ENCODE results near the gene DNM1. TPM values are rescaled to one million over a fixed set of nuclear protein-coding genes. Genes with fewer than 3 reads are reported as not detected.

The DNM1 gene
- total RNA-seq, 5 donors from 2014 or later (not counting 1 experiment from before 2014, with no cell fraction given): 0.95 to 3.0 (median 1.8) TPM

- CTCF ChIA-PET: interaction anchor here in 1 of 2 donors (0.6 kb wide), 1 partner anchor 675 kb away, joined by 4 read pairs; no protein-coding TSS in a partner anchor
- Histone ChIP-seq H3K9me3 (no peaks in the 10 kb centered on the region), H3K27ac (ENCODE audit: low read length) (no peak overlapping the region), H3K27me3 (replicated peaks in 1 of 2; ENCODE audit: control insufficient read depth in 2 of 2, extremely low read depth in 1 of 2, insufficient read depth in 2 of 2, low read length in 1 of 2) (no peaks in the 10 kb centered on the region), H3K4me3 (ENCODE audit: control insufficient read depth in 1 of 2, extremely low read depth in 1 of 2, low read length in 1 of 2) (no peak overlapping the region), H3K36me3 (ENCODE audit: control insufficient read depth in 2 of 2, extremely low read depth in 1 of 2, insufficient read depth in 1 of 2, low read length in 1 of 2) (peaks cover 0 to 27% of the 10 kb centered on the region in 2 donors), H3K4me1 (ENCODE audit: control insufficient read depth in 1 of 2, extremely low read depth in 1 of 2, insufficient read depth in 2 of 2, low read length in 2 of 2) (no peaks in the 10 kb centered on the region)
- POLR2A ChIA-PET: no interaction called here
- DNase-seq: no peak
- H3K36me3 Mint-ChIP-seq: peaks cover 13% of the 10 kb centered on the region
- H3K27me3 Mint-ChIP-seq: no peaks in the 10 kb centered on the region
- H3K4me1 Mint-ChIP-seq: peaks cover 0 to under 1% (median 0%) of the 10 kb centered on the region in 3 donors
- WGBS (ENCODE audit: insufficient coverage): 96% methylated on average over 10 of the region's 12 CpGs
- no peaks in the 10 kb centered on the region for H3K9me3 Mint-ChIP-seq
- no peak overlapping the region for H3K4me3 Mint-ChIP-seq
- no peak overlapping the region for H3K27ac Mint-ChIP-seq
- no peak for ATAC-seq (replicated peaks in 1 of 4)
Measured at GRCh38 chr9:128285033-128285784, 82.0 kb downstream of the DNM1 start.

DNA sequence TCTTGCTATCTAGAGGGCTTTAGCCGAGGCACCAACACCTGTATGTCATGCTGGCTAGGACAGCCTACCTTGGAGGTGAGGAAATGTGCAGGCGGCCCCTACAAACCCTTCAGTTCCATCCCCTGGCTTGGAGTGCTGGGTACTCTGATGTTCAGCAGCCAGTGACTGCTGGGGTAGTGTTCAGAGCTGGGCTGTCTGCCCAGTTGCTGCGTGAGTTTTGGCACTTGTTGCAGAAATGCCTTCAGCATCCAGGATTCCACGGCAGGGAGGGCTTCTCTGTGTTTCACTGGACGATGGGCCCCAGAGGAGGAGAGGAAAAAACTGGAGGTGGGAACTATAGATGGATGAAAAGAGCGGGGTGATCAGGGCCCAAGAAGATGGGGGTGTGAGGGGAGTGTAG, 83.3 kb downstream of the DNM1 start:
- Histone ChIP-seq H3K9me3 (no peaks in the 10 kb centered on the region), H3K4me3 (ENCODE audit: control insufficient read depth in 1 of 2, extremely low read depth in 1 of 2, low read length in 1 of 2) (no peak overlapping the region), H3K4me1 (ENCODE audit: control insufficient read depth in 1 of 2, extremely low read depth in 1 of 2, insufficient read depth in 2 of 2, low read length in 2 of 2) (no peaks in the 10 kb centered on the region), H3K27me3 (replicated peaks in 1 of 2; ENCODE audit: control insufficient read depth in 2 of 2, extremely low read depth in 1 of 2, insufficient read depth in 2 of 2, low read length in 1 of 2) (no peaks in the 10 kb centered on the region), H3K36me3 (ENCODE audit: control insufficient read depth in 2 of 2, extremely low read depth in 1 of 2, insufficient read depth in 1 of 2, low read length in 1 of 2) (peaks cover 0 to 27% of the 10 kb centered on the region in 2 donors), H3K27ac (ENCODE audit: low read length) (no peak overlapping the region)
- Mint-ChIP-seq H3K9me3 (no peaks in the 10 kb centered on the region), H3K4me1 (no peaks in the 10 kb centered on the region), H3K27ac (no peak overlapping the region), H3K36me3 (peaks cover 10% of the 10 kb centered on the region), H3K27me3 (no peaks in the 10 kb centered on the region), H3K4me3 (no peak overlapping the region)
- WGBS (ENCODE audit: insufficient coverage): 88% methylated on average over 5 of the region's 6 CpGs
- DNase-seq (no peak), ATAC-seq (replicated peaks in 1 of 4) (no peak)
- ChIA-PET POLR2A (no interaction called here), CTCF (interaction anchor here in 1 of 2 donors (0.6 kb wide), 1 partner anchor 155 kb away, joined by 3 read pairs; no protein-coding TSS in a partner anchor)

GRCh38 chr9:128288273-128289004, 85.3 kb downstream of the DNM1 start:
- CTCF ChIA-PET: no interaction called here
- peaks cover 8% of the 10 kb centered on the region for H3K36me3 Mint-ChIP-seq
- no peaks in the 10 kb centered on the region for H3K27me3 ChIP-seq (replicated peaks in 1 of 2; ENCODE audit: control insufficient read depth in 2 of 2, extremely low read depth in 1 of 2, insufficient read depth in 2 of 2, low read length in 1 of 2)

DNA sequence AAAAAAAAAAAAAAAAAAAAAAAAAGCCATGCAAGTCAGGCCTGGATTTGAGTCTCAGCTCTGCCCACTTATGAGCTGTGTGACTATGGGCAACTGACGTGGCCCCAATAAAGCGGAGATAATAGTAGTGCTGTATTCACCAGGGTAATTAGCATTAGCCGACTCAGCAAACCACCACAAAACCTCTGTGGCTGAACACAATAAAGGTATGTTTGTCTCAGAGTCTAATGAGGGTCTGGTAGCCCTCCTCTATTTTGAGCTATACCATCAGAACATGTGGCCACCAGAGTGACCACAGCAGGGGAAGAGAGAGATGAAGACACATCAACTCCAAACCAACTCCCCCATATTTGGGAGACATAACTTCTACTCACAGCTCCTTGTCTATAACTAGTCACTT, 88.8 kb downstream of the DNM1 start:
- Histone ChIP-seq H3K4me1 (ENCODE audit: control insufficient read depth in 1 of 2, extremely low read depth in 1 of 2, insufficient read depth in 2 of 2, low read length in 2 of 2) (no peaks in the 10 kb centered on the region), H3K27ac (ENCODE audit: low read length) (no peak overlapping the region), H3K4me3 (ENCODE audit: control insufficient read depth in 1 of 2, extremely low read depth in 1 of 2, low read length in 1 of 2) (no peak overlapping the region), H3K36me3 (ENCODE audit: control insufficient read depth in 2 of 2, extremely low read depth in 1 of 2, insufficient read depth in 1 of 2, low read length in 1 of 2) (peaks cover 0 to 12% of the 10 kb centered on the region in 2 donors), H3K9me3 (no peaks in the 10 kb centered on the region), H3K27me3 (replicated peaks in 1 of 2; ENCODE audit: control insufficient read depth in 2 of 2, extremely low read depth in 1 of 2, insufficient read depth in 2 of 2, low read length in 1 of 2) (no peaks in the 10 kb centered on the region)
- ATAC-seq (replicated peaks in 1 of 4) (no peak), DNase-seq (no peak)
- H3K4me1 Mint-ChIP-seq: peaks cover 0 to 1% (median 0%) of the 10 kb centered on the region in 3 donors
- no peak overlapping the region for H3K27ac Mint-ChIP-seq
- ChIA-PET POLR2A (interaction anchor here in 1 of 2 donors (0.5 kb wide), 1 partner anchor 707 kb away, joined by 3 read pairs; no protein-coding TSS in a partner anchor), CTCF (interaction anchor here in 1 of 2 donors (0.7 kb wide), 1 partner anchor 466 kb away, joined by 4 read pairs; no protein-coding TSS in a partner anchor)
- H3K36me3 Mint-ChIP-seq: peaks cover 4% of the 10 kb centered on the region
- no peak overlapping the region for H3K4me3 Mint-ChIP-seq
- no CpG with 5 or more reads among the region's 3 CpGs for WGBS (ENCODE audit: insufficient coverage)
- H3K9me3 Mint-ChIP-seq: no peaks in the 10 kb centered on the region
- no peaks in the 10 kb centered on the region for H3K27me3 Mint-ChIP-seq

More at GRCh38 chr9:128288273-128289004, 85.3 kb downstream of the DNM1 start:
- Mint-ChIP-seq H3K9me3 (no peaks in the 10 kb centered on the region), H3K27ac (no peak overlapping the region), H3K27me3 (no peaks in the 10 kb centered on the region), H3K4me1 (no peaks in the 10 kb centered on the region), H3K4me3 (no peak overlapping the region)
- WGBS (ENCODE audit: insufficient coverage): 82% methylated on average over 3 of the region's 11 CpGs
- Histone ChIP-seq H3K9me3 (no peaks in the 10 kb centered on the region), H3K27ac (ENCODE audit: low read length) (no peak overlapping the region), H3K36me3 (ENCODE audit: control insufficient read depth in 2 of 2, extremely low read depth in 1 of 2, insufficient read depth in 1 of 2, low read length in 1 of 2) (peaks cover 0 to 27% of the 10 kb centered on the region in 2 donors), H3K4me3 (ENCODE audit: control insufficient read depth in 1 of 2, extremely low read depth in 1 of 2, low read length in 1 of 2) (no peak overlapping the region), H3K4me1 (ENCODE audit: control insufficient read depth in 1 of 2, extremely low read depth in 1 of 2, insufficient read depth in 2 of 2, low read length in 2 of 2) (no peaks in the 10 kb centered on the region)
- ATAC-seq (replicated peaks in 1 of 4) (no peak), DNase-seq (no peak)
- POLR2A ChIA-PET: interaction anchor here in 1 of 2 donors (0.5 kb wide), 1 partner anchor 97 kb away, joined by 3 read pairs; no protein-coding TSS in a partner anchor

DNA sequence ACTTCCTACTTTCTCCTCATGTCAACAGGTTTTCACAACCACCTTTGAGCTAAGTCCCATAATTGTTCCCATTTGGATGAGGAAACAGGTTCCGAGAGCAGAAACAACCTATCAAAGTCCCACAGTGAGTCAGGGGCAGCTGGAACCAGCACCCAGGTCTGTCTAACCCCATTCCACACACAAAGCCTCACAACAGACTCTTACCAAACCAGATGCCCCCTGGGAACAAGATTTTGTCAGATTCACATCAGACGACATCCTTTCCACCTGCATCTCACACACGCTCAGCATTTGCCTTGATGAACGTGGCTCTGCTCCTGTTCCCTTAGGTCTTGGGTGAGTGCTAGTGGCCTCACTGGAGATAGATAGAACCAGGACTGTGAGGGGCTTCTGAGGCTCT, 89.9 kb downstream of the DNM1 start:
- no peaks in the 10 kb centered on the region for H3K4me1 ChIP-seq (ENCODE audit: control insufficient read depth in 1 of 2, extremely low read depth in 1 of 2, insufficient read depth in 2 of 2, low read length in 2 of 2)
- peaks cover under 1% of the 10 kb centered on the region for H3K36me3 Mint-ChIP-seq
- H3K4me3 ChIP-seq (ENCODE audit: control insufficient read depth in 1 of 2, extremely low read depth in 1 of 2, low read length in 1 of 2): no peak overlapping the region
- H3K27me3 Mint-ChIP-seq: no peaks in the 10 kb centered on the region
- ChIA-PET CTCF (no interaction called here), POLR2A (no interaction called here)
- WGBS (ENCODE audit: insufficient coverage): 100% methylated on average over 1 of the region's 4 CpGs
- H3K9me3 ChIP-seq: no peaks in the 10 kb centered on the region
- H3K27ac ChIP-seq (ENCODE audit: low read length): no peak overlapping the region
- H3K27ac Mint-ChIP-seq: no peak overlapping the region
- ATAC-seq (replicated peaks in 1 of 4) (no peak), DNase-seq (no peak)
- peaks cover 0 to 7% of the 10 kb centered on the region in 2 donors for H3K36me3 ChIP-seq (ENCODE audit: control insufficient read depth in 2 of 2, extremely low read depth in 1 of 2, insufficient read depth in 1 of 2, low read length in 1 of 2)
- H3K4me1 Mint-ChIP-seq: peaks cover 0 to 1% (median 0%) of the 10 kb centered on the region in 3 donors
- no peak overlapping the region for H3K4me3 Mint-ChIP-seq
- no peaks in the 10 kb centered on the region for H3K9me3 Mint-ChIP-seq
- no peaks in the 10 kb centered on the region for H3K27me3 ChIP-seq (replicated peaks in 1 of 2; ENCODE audit: control insufficient read depth in 2 of 2, extremely low read depth in 1 of 2, insufficient read depth in 2 of 2, low read length in 1 of 2)

DNA sequence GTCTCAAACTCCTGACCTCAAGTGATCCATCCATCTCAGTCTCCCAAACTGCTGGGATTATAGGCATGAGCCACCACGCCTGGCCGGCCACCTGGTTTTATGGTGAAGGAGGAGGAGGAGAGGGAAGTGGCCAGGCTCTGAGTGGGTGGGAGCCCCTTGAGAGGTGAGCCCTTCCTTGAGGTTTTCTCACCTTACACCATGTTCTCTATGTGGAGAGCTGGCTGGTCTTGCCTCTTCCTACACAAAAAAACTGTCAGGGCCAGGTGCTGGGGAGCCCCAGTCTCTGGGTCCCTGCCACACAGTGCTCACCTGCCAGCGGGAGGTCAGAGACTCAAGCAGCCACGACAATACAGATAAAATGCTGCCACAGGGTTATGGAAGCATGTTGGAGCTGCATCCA, 91.0 kb downstream of the DNM1 start:
- H3K27me3 Mint-ChIP-seq: no peaks in the 10 kb centered on the region
- H3K4me1 Mint-ChIP-seq: peaks cover 0 to 1% (median 0%) of the 10 kb centered on the region in 3 donors
- H3K27ac Mint-ChIP-seq: no peak overlapping the region
- H3K4me3 ChIP-seq (ENCODE audit: control insufficient read depth in 1 of 2, extremely low read depth in 1 of 2, low read length in 1 of 2): no peak overlapping the region
- no peaks in the 10 kb centered on the region for H3K36me3 Mint-ChIP-seq
- ATAC-seq (replicated peaks in 1 of 4) (no peak), DNase-seq (no peak)
- H3K4me1 ChIP-seq (ENCODE audit: control insufficient read depth in 1 of 2, extremely low read depth in 1 of 2, insufficient read depth in 2 of 2, low read length in 2 of 2): no peaks in the 10 kb centered on the region
- ChIA-PET CTCF (interaction anchor here in 1 of 2 donors (0.5 to 1.6 kb wide), 2 partner anchors 19 to 47 kb away, joined by 5 to 7 read pairs; no protein-coding TSS in a partner anchor), POLR2A (no interaction called here)
- H3K27me3 ChIP-seq (replicated peaks in 1 of 2; ENCODE audit: control insufficient read depth in 2 of 2, extremely low read depth in 1 of 2, insufficient read depth in 2 of 2, low read length in 1 of 2): no peaks in the 10 kb centered on the region
- H3K9me3 ChIP-seq: no peaks in the 10 kb centered on the region
- H3K9me3 Mint-ChIP-seq: no peaks in the 10 kb centered on the region
- H3K4me3 Mint-ChIP-seq: no peak overlapping the region
- no peaks in the 10 kb centered on the region for H3K36me3 ChIP-seq (ENCODE audit: control insufficient read depth in 2 of 2, extremely low read depth in 1 of 2, insufficient read depth in 1 of 2, low read length in 1 of 2)
- H3K27ac ChIP-seq (ENCODE audit: low read length): no peak overlapping the region
- WGBS (ENCODE audit: insufficient coverage): 94% methylated on average over 2 of the region's 4 CpGs
